Measurements from ENCODE around the gene DEAF1. TPM values are rescaled to one million over a fixed set of nuclear protein-coding genes. Genes with fewer than 3 reads are reported as not detected.

Gene DEAF1
- total and polyA plus RNA-seq, 2 donors (not counting 3 experiments of a cell fraction or from before 2014, with no cell fraction given), result 43.6 to 55.7 TPM

DNA sequence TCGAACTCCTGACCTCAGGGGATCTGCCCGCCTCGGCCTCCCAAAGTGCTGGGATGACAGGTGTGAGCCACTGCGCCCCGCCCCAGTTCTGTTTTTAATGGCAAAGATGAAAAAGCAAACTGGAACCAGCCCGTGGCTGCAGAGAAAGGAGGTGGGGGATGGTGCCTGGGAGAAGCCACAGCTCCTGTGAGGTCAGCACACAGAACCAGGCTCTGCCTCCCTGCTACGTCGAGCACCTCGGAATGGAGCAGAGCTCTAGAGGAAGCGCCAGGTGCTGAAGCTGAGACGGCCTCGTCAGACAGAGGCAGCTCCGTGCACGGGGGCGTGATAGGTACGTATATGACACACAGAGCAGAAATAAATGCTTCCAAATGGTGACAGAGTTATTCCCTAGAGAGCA is 49.5 kb downstream of the DEAF1 start:
- no peak overlapping the region for H3K4me3 ChIP-seq (replicated peaks in 1 of 3; ENCODE audit: insufficient read depth in 1 of 3, low read depth in 1 of 3, low read length in 3 of 3)
- no TSS peak for BruUV-seq (replicated peaks)
- no peak overlapping the region for H3K4me2 ChIP-seq (ENCODE audit: insufficient read depth, low read length)
- no peak overlapping the region for H3K27ac ChIP-seq (ENCODE audit: insufficient read depth, low read depth, low read length)
- intact Hi-C loops (cut with micrococcal nuclease) (no loop called here), dilution Hi-C loops (cut with MboI; ENCODE audit: extremely low pct_ligation_motif_present, low sequenced_read_pairs) (no loop called here)
- no peak overlapping the region for H2AFZ ChIP-seq (ENCODE audit: low read depth, low read length)
- no peaks in the 10 kb centered on the region for H3K79me2 ChIP-seq (ENCODE audit: control insufficient read depth, insufficient read depth, low read length)
- no peak for DNase-seq (ENCODE audit: low read depth, low spot score)
- H3K36me3 ChIP-seq (ENCODE audit: control insufficient read depth in 2 of 2, extremely low read depth in 1 of 2, insufficient read depth in 2 of 2, low read length in 2 of 2), result peaks cover 0 to 16% of the 10 kb centered on the region in 2 experiments
- H3K9me3 ChIP-seq (replicated peaks; ENCODE audit: control insufficient read depth, insufficient read depth, low read length), result no peaks in the 10 kb centered on the region
- H3K9me1 ChIP-seq (replicated peaks; ENCODE audit: control insufficient read depth, extremely low read depth, insufficient read depth, low read length), result no peaks in the 10 kb centered on the region
- no peak for FAIRE-seq
- CTCF ChIA-PET, result interaction anchor here (1.1 to 1.6 kb wide), 2 partner anchors 11 to 28 kb away, joined by 3 read pairs; no protein-coding TSS in a partner anchor
- no peaks in the 10 kb centered on the region for H4K20me1 ChIP-seq (replicated peaks; ENCODE audit: control insufficient read depth, extremely low read depth, insufficient read depth, low read length)
- TF ChIP-seq, protein P1, sequence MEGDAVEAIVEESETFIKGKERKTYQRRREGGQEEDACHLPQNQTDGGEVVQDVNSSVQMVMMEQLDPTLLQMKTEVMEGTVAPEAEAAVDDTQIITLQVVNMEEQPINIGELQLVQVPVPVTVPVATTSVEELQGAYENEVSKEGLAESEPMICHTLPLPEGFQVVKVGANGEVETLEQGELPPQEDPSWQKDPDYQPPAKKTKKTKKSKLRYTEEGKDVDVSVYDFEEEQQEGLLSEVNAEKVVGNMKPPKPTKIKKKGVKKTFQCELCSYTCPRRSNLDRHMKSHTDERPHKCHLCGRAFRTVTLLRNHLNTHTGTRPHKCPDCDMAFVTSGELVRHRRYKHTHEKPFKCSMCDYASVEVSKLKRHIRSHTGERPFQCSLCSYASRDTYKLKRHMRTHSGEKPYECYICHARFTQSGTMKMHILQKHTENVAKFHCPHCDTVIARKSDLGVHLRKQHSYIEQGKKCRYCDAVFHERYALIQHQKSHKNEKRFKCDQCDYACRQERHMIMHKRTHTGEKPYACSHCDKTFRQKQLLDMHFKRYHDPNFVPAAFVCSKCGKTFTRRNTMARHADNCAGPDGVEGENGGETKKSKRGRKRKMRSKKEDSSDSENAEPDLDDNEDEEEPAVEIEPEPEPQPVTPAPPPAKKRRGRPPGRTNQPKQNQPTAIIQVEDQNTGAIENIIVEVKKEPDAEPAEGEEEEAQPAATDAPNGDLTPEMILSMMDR (IDR thresholded peaks at IDR 0.05; ENCODE audit: extremely low read depth in 1 of 2, insufficient read depth in 1 of 2, low read depth in 1 of 2, low read length in 2 of 2), result no peak
- no peak for TF ChIP-seq POLR2AphosphoS5 (IDR thresholded peaks at IDR 0.05; ENCODE audit: insufficient read depth, low read depth, low read length)
- no peak for TF ChIP-seq JUN (IDR thresholded peaks at IDR 0.05; ENCODE audit: borderline replicate concordance, insufficient read depth, insufficient read length, low read depth)
- TF ChIP-seq FOS (IDR thresholded peaks at IDR 0.05; ENCODE audit: borderline replicate concordance, insufficient read depth, low read length), result no peak
- no peak for TF ChIP-seq POLR2A (IDR thresholded peaks at IDR 0.05; ENCODE audit: low read depth, low read length)
- TF ChIP-seq MAX (IDR thresholded peaks at IDR 0.05; ENCODE audit: insufficient read depth, insufficient read length), result no peak
- TF ChIP-seq EZH2 (IDR thresholded peaks at IDR 0.05; ENCODE audit: borderline replicate concordance, low read depth, low read length, severe bottlenecking), result no peak
- TF ChIP-seq MYC (IDR thresholded peaks at IDR 0.05; ENCODE audit: low read depth, low read length), result no peak
- no peak for TF ChIP-seq GATA2 (IDR thresholded peaks at IDR 0.05; ENCODE audit: insufficient read depth, insufficient read length, low read depth, low read length)
- POLR2A ChIA-PET, result no interaction called here
- H3K9ac ChIP-seq (replicated peaks; ENCODE audit: extremely low read depth, insufficient read depth, low read length), result no peak overlapping the region
- peaks cover under 1 to 4% of the 10 kb centered on the region in 2 experiments for H3K27me3 ChIP-seq (ENCODE audit: control insufficient read depth in 2 of 2, insufficient read depth in 2 of 2, low read length in 2 of 2)
- H3K4me1 ChIP-seq (ENCODE audit: control insufficient read depth, extremely low read depth, insufficient read depth, low read length), result no peaks in the 10 kb centered on the region

Data from endothelial cell of umbilical vein (primary cell).